MCF 10A (cell line): Measurements from ENCODE around the gene LRCH2. TPM values are rescaled to one million over a fixed set of nuclear protein-coding genes. Genes with fewer than 3 reads are reported as not detected.

Source experiments
- BruUV-seq: library from RNA; stranded (reverse); fragments of 400-500 nt; replicated peaks from 2 replicates; lab custom pipeline; 2021; lab: Mats Ljungman, UMichigan
- CTCF ChIA-PET: fragments of 300-600 bp; sonication (Branson Sonifier 250); formaldehyde crosslinking; extraction: SDS; loops from one replicate; lab custom pipeline; 2021; ENCODE audit warnings: antibody characterized with exemption, inconsistent platforms; lab: Yijun Ruan, JAX
- POLR2A ChIA-PET: fragments of 300-600, 350-650 bp; sonication (Branson Sonifier 250); formaldehyde crosslinking; extraction: SDS; loops from one replicate; lab custom pipeline; 2020; ENCODE audit warnings: antibody characterized with exemption, inconsistent platforms; lab: Yijun Ruan, JAX
- DNase-seq: peaks from one replicate; pipeline ENCODE4 v3.0.0-alpha.2; 2018; ENCODE audit not compliant: unreplicated experiment
- H3K27ac Mint-ChIP-seq: one replicate; pipeline ENCODE4 v1.8.0; 2022; ENCODE audit warnings: mild to moderate bottlenecking, low read depth, mixed read lengths; ENCODE audit not compliant: unreplicated experiment
- H3K27me3 Mint-ChIP-seq: one replicate; pipeline ENCODE4 v1.8.0; 2022; ENCODE audit warnings: mixed read lengths; ENCODE audit not compliant: insufficient read depth, unreplicated experiment
- H3K36me3 Mint-ChIP-seq: one replicate; pipeline ENCODE4 v1.8.0; 2022; ENCODE audit warnings: mild to moderate bottlenecking, moderate library complexity, mixed read lengths; ENCODE audit not compliant: insufficient read depth, unreplicated experiment
- H3K4me1 Mint-ChIP-seq: one replicate; pipeline ENCODE4 v1.8.0; 2022; ENCODE audit warnings: mixed read lengths; ENCODE audit not compliant: insufficient read depth, unreplicated experiment
- H3K4me3 Mint-ChIP-seq: one replicate; pipeline ENCODE4 v1.8.0; 2022; ENCODE audit warnings: mild to moderate bottlenecking, moderate library complexity, mixed read lengths; ENCODE audit not compliant: unreplicated experiment
- H3K9me3 Mint-ChIP-seq: one replicate; pipeline ENCODE4 v1.8.0; 2022; ENCODE audit warnings: mixed read lengths; ENCODE audit not compliant: unreplicated experiment
- CTCF ChIP-seq: fragments of 200-600 bp; IDR thresholded peaks from one replicate; pipeline ENCODE4 v1.8.0; 2022; ENCODE audit warnings: antibody characterized with exemption, mild to moderate bottlenecking; ENCODE audit not compliant: unreplicated experiment
- intact Hi-C: fragments of 100-400 bp; cut with micrococcal nuclease; formaldehyde crosslinking; loops from 2 replicates; pipeline ENCODE4 v1.14.1; 2022
- total RNA-seq: library from RNA; stranded (reverse); gene quantifications from 2 replicates; pipeline ENCODE4 v1.2.3, GENCODE V29; 2022

The LRCH2 gene
- total RNA-seq, 1 experiment from 2014 or later = 0.68 TPM

- no peak for TF ChIP-seq CTCF
- no peaks in the 10 kb centered on the region for H3K4me1 Mint-ChIP-seq
- no TSS peak for BruUV-seq
- H3K36me3 Mint-ChIP-seq = peaks cover 4% of the 10 kb centered on the region
- H3K27me3 Mint-ChIP-seq = peaks cover 62% of the 10 kb centered on the region
- H3K4me3 Mint-ChIP-seq = no peak overlapping the region
- intact Hi-C loops = no loop called here
- ChIA-PET CTCF (no interaction called here), POLR2A (no interaction called here)
- no peak overlapping the region for H3K27ac Mint-ChIP-seq
- H3K9me3 Mint-ChIP-seq = no peaks in the 10 kb centered on the region
- no peak for DNase-seq
Measured at GRCh38 chrX:115266300-115266699, 32.4 kb upstream of the LRCH2 start.

GRCh38 chrX:115264009-115264408, 30.1 kb upstream of the LRCH2 start:
- no peak for DNase-seq
- ChIA-PET CTCF (interaction anchor here (0.6 kb wide), 1 partner anchor 415 kb away, joined by 4 read pairs; no protein-coding TSS in a partner anchor), POLR2A (no interaction called here)
- peaks cover 4% of the 10 kb centered on the region for H3K36me3 Mint-ChIP-seq
- intact Hi-C loops = no loop called here
- BruUV-seq = no TSS peak
- no peaks in the 10 kb centered on the region for H3K4me1 Mint-ChIP-seq
- H3K27ac Mint-ChIP-seq = no peak overlapping the region
- H3K4me3 Mint-ChIP-seq = no peak overlapping the region
- no peak for TF ChIP-seq CTCF
- H3K9me3 Mint-ChIP-seq = no peaks in the 10 kb centered on the region
- H3K27me3 Mint-ChIP-seq = peaks cover 55% of the 10 kb centered on the region

DNA sequence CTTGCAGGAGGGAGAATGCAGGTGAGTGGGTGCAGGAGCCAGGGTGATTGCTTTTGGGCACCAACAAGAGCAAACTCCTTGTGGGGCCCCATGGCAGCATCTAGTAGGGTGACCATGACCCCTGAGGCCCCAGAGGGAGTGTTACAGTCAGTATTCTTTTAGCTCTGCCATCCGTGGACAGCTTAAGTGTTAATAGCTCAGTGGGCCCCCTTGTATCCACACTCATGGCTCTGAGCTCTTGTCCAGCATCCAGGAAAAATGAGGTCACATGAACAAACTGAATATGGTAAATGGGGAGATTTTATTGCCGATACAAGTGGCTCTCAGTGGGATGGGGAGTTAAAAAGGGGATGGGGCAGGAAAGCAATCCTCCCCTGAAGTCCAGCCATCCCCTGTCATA, 27.3 kb upstream of the LRCH2 start:
- H3K4me1 Mint-ChIP-seq = no peaks in the 10 kb centered on the region

GRCh38 chrX:115260330-115260729, 26.4 kb upstream of the LRCH2 start:
- Mint-ChIP-seq H3K4me1 (no peaks in the 10 kb centered on the region), H3K27me3 (peaks cover 78% of the 10 kb centered on the region), H3K27ac (no peak overlapping the region), H3K36me3 (peaks cover 4% of the 10 kb centered on the region), H3K4me3 (no peak overlapping the region), H3K9me3 (no peaks in the 10 kb centered on the region)
- no peak for DNase-seq
- no peak for TF ChIP-seq CTCF
- ChIA-PET POLR2A (interaction anchor here (0.6 kb wide), 1 partner anchor 9 kb away, joined by 3 read pairs; no protein-coding TSS in a partner anchor), CTCF (no interaction called here)
- no TSS peak for BruUV-seq
- intact Hi-C loops = no loop called here

More for the DNA sequence above, 27.3 kb upstream of the LRCH2 start:
- intact Hi-C loops = no loop called here
- ChIA-PET POLR2A (no interaction called here), CTCF (no interaction called here)
- no peak for DNase-seq
- H3K36me3 Mint-ChIP-seq = peaks cover 4% of the 10 kb centered on the region
- H3K9me3 Mint-ChIP-seq = no peaks in the 10 kb centered on the region
- H3K27ac Mint-ChIP-seq = no peak overlapping the region
- TF ChIP-seq CTCF = no peak
- no peak overlapping the region for H3K4me3 Mint-ChIP-seq
- no TSS peak for BruUV-seq
- H3K27me3 Mint-ChIP-seq = peaks cover 72% of the 10 kb centered on the region
